ENCODE data around the gene FBXW4. TPM values are rescaled to one million over a fixed set of nuclear protein-coding genes. Genes with fewer than 3 reads are reported as not detected.

Gene FBXW4
- total RNA-seq, 1 donor from 2014 or later: 33.4 TPM

DNA sequence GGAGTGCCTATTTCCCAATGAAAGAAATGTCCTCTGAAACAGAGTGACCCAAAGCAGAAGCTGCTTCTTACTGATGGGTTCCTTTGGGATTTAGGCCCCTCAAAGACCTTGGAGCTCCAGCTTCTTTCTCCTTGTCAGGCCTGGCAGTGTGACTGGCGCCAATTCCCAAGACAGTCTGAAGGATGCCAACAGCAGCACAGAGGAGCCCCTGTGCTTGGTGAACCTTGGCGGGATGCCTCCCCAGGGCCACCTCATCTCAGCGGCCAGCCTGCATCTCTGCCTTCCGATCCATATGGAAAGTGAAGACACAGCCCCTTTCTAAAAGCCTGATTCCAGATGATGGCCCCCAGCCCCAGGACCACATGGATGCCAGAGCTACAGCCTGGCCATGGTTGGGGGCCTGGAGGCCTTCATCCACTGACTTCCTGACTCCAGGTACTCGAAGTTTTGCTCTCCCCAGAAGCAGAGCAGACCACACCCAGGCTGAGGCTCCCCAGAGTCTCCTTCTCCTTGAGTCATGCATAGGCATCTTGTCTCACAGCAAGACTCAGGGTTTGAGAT lies 45.4 kb downstream of the FBXW4 start:
- TF ChIP-seq, protein P1, sequence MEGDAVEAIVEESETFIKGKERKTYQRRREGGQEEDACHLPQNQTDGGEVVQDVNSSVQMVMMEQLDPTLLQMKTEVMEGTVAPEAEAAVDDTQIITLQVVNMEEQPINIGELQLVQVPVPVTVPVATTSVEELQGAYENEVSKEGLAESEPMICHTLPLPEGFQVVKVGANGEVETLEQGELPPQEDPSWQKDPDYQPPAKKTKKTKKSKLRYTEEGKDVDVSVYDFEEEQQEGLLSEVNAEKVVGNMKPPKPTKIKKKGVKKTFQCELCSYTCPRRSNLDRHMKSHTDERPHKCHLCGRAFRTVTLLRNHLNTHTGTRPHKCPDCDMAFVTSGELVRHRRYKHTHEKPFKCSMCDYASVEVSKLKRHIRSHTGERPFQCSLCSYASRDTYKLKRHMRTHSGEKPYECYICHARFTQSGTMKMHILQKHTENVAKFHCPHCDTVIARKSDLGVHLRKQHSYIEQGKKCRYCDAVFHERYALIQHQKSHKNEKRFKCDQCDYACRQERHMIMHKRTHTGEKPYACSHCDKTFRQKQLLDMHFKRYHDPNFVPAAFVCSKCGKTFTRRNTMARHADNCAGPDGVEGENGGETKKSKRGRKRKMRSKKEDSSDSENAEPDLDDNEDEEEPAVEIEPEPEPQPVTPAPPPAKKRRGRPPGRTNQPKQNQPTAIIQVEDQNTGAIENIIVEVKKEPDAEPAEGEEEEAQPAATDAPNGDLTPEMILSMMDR (conservative IDR thresholded peaks at IDR 0.05): no peak
- peaks cover 3% of the 10 kb centered on the region for H3K27me3 Mint-ChIP-seq (ENCODE audit: low read depth)
- no peak overlapping the region for H3K27ac Mint-ChIP-seq (ENCODE audit: unreplicated experiment)
- H3K36me3 Mint-ChIP-seq (ENCODE audit: low read depth): peaks cover 3% of the 10 kb centered on the region
- DNase-seq (ENCODE audit: low read depth, low spot score): no peak
- no peaks in the 10 kb centered on the region for H3K9me3 Mint-ChIP-seq
- peaks cover 18% of the 10 kb centered on the region for H3K4me1 Mint-ChIP-seq
- H3K4me3 Mint-ChIP-seq: no peak overlapping the region

DNA sequence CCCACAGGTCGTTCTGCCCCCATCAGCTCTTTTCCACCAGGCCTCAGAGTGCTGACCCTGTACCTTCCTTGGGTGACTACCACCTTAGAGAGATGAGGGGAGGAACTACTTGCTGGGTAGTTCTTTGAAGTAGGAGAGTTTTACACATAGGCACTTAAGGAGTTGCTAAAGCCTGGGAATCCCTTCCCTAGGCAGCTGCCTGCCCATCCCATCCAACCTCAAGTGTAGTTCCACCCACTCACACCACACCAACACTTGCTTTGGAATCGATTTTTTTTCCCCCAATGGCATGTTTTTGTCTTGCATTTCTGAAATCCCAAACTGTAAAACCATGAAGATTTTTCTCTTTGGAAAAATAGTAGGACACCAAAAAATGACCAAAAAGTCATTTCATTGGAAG lies 47.7 kb downstream of the FBXW4 start:
- H3K27me3 Mint-ChIP-seq (ENCODE audit: low read depth): peaks cover 3% of the 10 kb centered on the region
- no peaks in the 10 kb centered on the region for H3K9me3 Mint-ChIP-seq
- H3K4me1 Mint-ChIP-seq: peaks cover 30% of the 10 kb centered on the region
- TF ChIP-seq, protein P1 (conservative IDR thresholded peaks at IDR 0.05): no peak
- H3K36me3 Mint-ChIP-seq (ENCODE audit: low read depth): peaks cover 3% of the 10 kb centered on the region
- H3K27ac Mint-ChIP-seq (ENCODE audit: unreplicated experiment): no peak overlapping the region
- H3K4me3 Mint-ChIP-seq: no peak overlapping the region
- DNase-seq (ENCODE audit: low read depth, low spot score): no peak

DNA sequence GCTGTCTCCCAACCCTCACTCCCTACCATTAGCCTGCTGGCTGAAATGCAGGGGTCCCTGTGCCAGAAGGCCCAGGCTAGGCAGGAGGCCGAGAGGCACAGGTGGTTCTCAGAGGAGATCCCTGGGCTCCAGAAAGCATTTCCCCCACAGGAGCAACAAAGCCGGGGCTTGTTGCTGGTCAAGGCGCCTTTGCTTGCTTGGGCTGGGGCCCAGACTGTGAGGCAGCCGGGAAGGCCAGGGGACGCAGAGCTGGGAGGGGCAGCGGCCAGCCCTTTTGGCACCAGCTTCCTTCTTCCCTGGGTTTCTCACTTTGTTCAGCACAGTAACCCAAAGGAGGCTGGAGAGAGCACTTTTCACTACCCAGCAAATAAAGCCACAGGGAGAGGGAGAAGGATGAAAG lies 48.6 kb downstream of the FBXW4 start:
- TF ChIP-seq, protein P1 (conservative IDR thresholded peaks at IDR 0.05): no peak
- H3K27me3 Mint-ChIP-seq (ENCODE audit: low read depth): peaks cover 3% of the 10 kb centered on the region
- H3K9me3 Mint-ChIP-seq: no peaks in the 10 kb centered on the region
- H3K36me3 Mint-ChIP-seq (ENCODE audit: low read depth): peaks cover 6% of the 10 kb centered on the region
- peaks cover 34% of the 10 kb centered on the region for H3K4me1 Mint-ChIP-seq
- no peak for DNase-seq (ENCODE audit: low read depth, low spot score)
- no peak overlapping the region for H3K27ac Mint-ChIP-seq (ENCODE audit: unreplicated experiment)
- no peak overlapping the region for H3K4me3 Mint-ChIP-seq

DNA sequence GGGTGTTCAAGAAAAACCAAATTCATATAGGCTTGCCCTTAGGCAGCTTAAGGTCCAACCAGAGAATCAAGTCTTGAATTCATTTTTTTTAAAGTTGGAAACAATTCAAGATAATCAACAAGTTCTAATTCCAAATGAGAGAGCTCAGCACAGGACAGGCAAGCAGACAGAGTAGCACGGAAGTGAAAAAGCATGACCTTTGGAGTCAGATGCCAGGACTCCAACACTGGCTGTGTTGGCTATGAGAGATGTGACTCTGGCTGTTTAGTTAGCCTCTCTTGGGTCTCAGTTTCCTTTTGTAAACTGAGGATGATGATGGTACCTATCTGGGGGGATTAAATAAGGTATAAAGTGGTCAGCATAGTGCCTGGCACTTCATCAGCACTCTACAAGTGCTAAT lies 49.3 kb downstream of the FBXW4 start:
- Mint-ChIP-seq H3K4me3 (no peak overlapping the region), H3K27me3 (ENCODE audit: low read depth) (peaks cover 3% of the 10 kb centered on the region), H3K27ac (ENCODE audit: unreplicated experiment) (no peak overlapping the region), H3K36me3 (ENCODE audit: low read depth) (peaks cover 7% of the 10 kb centered on the region), H3K4me1 (peaks cover 32% of the 10 kb centered on the region), H3K9me3 (no peaks in the 10 kb centered on the region)
- no peak for DNase-seq (ENCODE audit: low read depth, low spot score)
- TF ChIP-seq, protein P1 (conservative IDR thresholded peaks at IDR 0.05): no peak

DNA sequence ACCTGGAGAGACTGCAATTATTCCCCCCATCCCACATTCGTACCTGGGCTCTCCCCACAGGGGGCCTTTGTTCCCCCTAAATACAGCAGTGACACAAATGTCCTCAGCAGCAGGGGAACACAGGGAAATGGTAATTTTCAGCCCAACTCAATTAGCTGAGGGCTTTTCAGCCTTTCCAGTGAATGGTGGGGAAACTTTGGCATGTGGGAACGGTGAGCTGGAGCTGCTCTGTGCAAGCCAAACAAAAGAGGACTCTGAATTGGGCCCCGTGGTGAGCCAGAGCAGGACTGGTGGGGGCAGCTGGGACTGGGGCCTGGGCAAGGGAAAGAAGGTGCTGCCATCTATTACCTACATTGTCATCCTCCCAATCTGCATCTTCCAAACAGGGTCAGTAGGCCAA lies 51.0 kb downstream of the FBXW4 start:
- Mint-ChIP-seq H3K9me3 (no peaks in the 10 kb centered on the region), H3K27me3 (ENCODE audit: low read depth) (peaks cover 3% of the 10 kb centered on the region), H3K4me3 (no peak overlapping the region), H3K27ac (ENCODE audit: unreplicated experiment) (no peak overlapping the region), H3K36me3 (ENCODE audit: low read depth) (peaks cover 5% of the 10 kb centered on the region), H3K4me1 (peaks cover 25% of the 10 kb centered on the region)
- TF ChIP-seq, protein P1 (conservative IDR thresholded peaks at IDR 0.05): no peak
- DNase-seq (ENCODE audit: low read depth, low spot score): no peak
